ENCODE results near the gene NKIRAS1. TPM values are rescaled to one million over a fixed set of nuclear protein-coding genes. Genes with fewer than 3 reads are reported as not detected.

Gene NKIRAS1
- total and polyA plus RNA-seq, 2 of the 8 experiments (the other 6 are each of a cell fraction or from before 2014, with no cell fraction given): 3.4 to 7.0 TPM

DNA sequence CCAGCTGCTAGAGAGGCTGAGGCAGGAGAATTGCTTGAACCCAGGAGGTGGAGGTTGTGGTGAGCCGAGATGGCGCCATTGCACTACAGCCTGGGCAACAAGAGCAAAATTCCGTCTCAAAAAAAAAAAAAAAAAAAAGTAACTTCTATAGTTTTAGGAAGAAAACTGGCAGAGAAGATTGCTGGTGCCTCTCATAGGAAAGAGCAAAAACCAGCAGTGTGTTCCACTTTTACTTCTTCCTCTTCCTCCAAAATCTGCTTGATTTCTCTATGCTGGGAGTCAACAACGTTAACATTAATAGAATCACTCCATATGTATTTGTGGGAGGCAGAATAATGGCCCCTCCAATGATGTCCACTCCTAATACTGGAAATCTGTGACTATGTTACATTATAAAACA is 15.8 kb upstream of the NKIRAS1 start:
- H3K4me1 ChIP-seq (replicated peaks in 1 of 4; ENCODE audit: control insufficient read depth in 3 of 4, insufficient read depth in 4 of 4, low read length in 3 of 4): no peaks in the 10 kb centered on the region
- no peaks in the 10 kb centered on the region; the same call in 1 of the 2 replicates for H3K23me2 ChIP-seq (ENCODE audit: low read depth, low read length)
- no peak overlapping the region for H2BK20ac ChIP-seq (ENCODE audit: low read length)
- no peak overlapping the region for H2BK15ac ChIP-seq (ENCODE audit: low read length)
- no peak overlapping the region for H2BK12ac ChIP-seq (ENCODE audit: low read depth, low read length)
- no peak overlapping the region for H4K91ac ChIP-seq (replicated peaks; ENCODE audit: insufficient read length, low read length)
- H4K8ac ChIP-seq (ENCODE audit: extremely low read depth, insufficient read depth, low read length): no peak overlapping the region
- no peak overlapping the region for H2BK5ac ChIP-seq (ENCODE audit: low read depth, low read length)
- no peaks in the 10 kb centered on the region for H3K36me3 ChIP-seq (ENCODE audit: control insufficient read depth in 2 of 4, insufficient read depth in 4 of 4, low read length in 3 of 4)
- H3K4me3 ChIP-seq (ENCODE audit: extremely low read depth in 1 of 4, insufficient read depth in 2 of 4, low read depth in 3 of 4, low read length in 4 of 4): no peak overlapping the region
- H3K23ac ChIP-seq (ENCODE audit: insufficient read length): no peak overlapping the region
- POLR2A ChIA-PET (ENCODE audit: partially characterized antibody): interaction anchor here (0.6 to 19.1 kb wide), 4 partner anchors 12 to 51 kb away, joined by 4 to 363 read pairs (median 6); partner anchors contain the start of genes NKIRAS1 and RPL15
- no peak overlapping the region for H2BK120ac ChIP-seq (replicated peaks; ENCODE audit: low read depth, low read length)
- H4K5ac ChIP-seq (ENCODE audit: insufficient read length, low read depth, low read length): no peak overlapping the region
- DNase-seq (ENCODE audit: low read depth in 1 of 2, low spot score in 2 of 2) (no peak), FAIRE-seq (no peak)
- CTCF ChIA-PET (ENCODE audit: partially characterized antibody): no interaction called here
- no peak overlapping the region for H3K56ac ChIP-seq (replicated peaks; ENCODE audit: insufficient read length, low read depth, low read length)
- H2AK5ac ChIP-seq (ENCODE audit: low read depth, low read length): no peak overlapping the region
- no peak overlapping the region for H2AFZ ChIP-seq (ENCODE audit: low read length)
- H3K27ac ChIP-seq (ENCODE audit: low read depth, low read length): no peak overlapping the region
- H3K79me2 ChIP-seq (ENCODE audit: control insufficient read depth in 1 of 2, insufficient read depth in 2 of 2, low read length in 2 of 2): no peaks in the 10 kb centered on the region
- H4K20me1 ChIP-seq (replicated peaks in 1 of 2; ENCODE audit: control insufficient read depth in 1 of 2, insufficient read depth in 2 of 2, low read length in 2 of 2): no peaks in the 10 kb centered on the region
- H3K18ac ChIP-seq (ENCODE audit: extremely low read depth, low read length): no peak overlapping the region
- H3K27me3 ChIP-seq (replicated peaks in 1 of 4; ENCODE audit: control insufficient read depth in 3 of 4, extremely low read depth in 1 of 4, insufficient read depth in 3 of 4, low read length in 3 of 4): no peaks in the 10 kb centered on the region
- H3K4ac ChIP-seq (replicated peaks; ENCODE audit: insufficient read length, low read depth, low read length): no peak overlapping the region
- H3K9me3 ChIP-seq (ENCODE audit: insufficient read depth in 2 of 2, low read depth in 1 of 2, low read length in 1 of 2): no peaks in the 10 kb centered on the region
- no peaks in the 10 kb centered on the region for H3K79me1 ChIP-seq (ENCODE audit: low read depth, low read length)
- no peak overlapping the region for H3K14ac ChIP-seq (ENCODE audit: insufficient read length)
- 84% methylated on average over 4 of the region's 4 CpGs; no CpG with 5 or more reads in 1 of the 2 experiments for WGBS, 2 experiments (ENCODE audit: extremely low coverage in 1 of 2, insufficient coverage in 1 of 2, insufficient read length in 1 of 2, insufficient replicate concordance in 2 of 2, low coverage in 1 of 2, low lambda C conversion rate in 2 of 2, missing lambda C conversion rate in 1 of 2)
- no peak overlapping the region for H3K9ac ChIP-seq (replicated peaks in 1 of 4; ENCODE audit: extremely low read depth in 1 of 4, low read depth in 3 of 4, low read length in 3 of 4)
- no peak overlapping the region for H3K4me2 ChIP-seq (ENCODE audit: insufficient read depth in 1 of 2, low read depth in 2 of 2, low read length in 2 of 2)
- TF ChIP-seq PHF8 (conservative IDR thresholded peaks at IDR 0.05; ENCODE audit: low read depth, low read length) (no peak), TAF1 (IDR thresholded peaks at IDR 0.05; ENCODE audit: low read depth, low read length) (no peak), SP1 (IDR thresholded peaks at IDR 0.05; ENCODE audit: low read depth, low read length) (no peak), CHD1 (IDR thresholded peaks at IDR 0.05; ENCODE audit: low read depth, low read length) (no peak), ZNF274 (IDR thresholded peaks at IDR 0.05; ENCODE audit: borderline replicate concordance, extremely low read depth, low read length) (no peak), CBX5 (IDR thresholded peaks at IDR 0.05; ENCODE audit: low read depth, low read length) (no peak), CHD2 (IDR thresholded peaks at IDR 0.05; ENCODE audit: low read length) (no peak), BRCA1 (IDR thresholded peaks at IDR 0.05; ENCODE audit: low read depth, low read length) (no peak)
- TF ChIP-seq, protein P1, sequence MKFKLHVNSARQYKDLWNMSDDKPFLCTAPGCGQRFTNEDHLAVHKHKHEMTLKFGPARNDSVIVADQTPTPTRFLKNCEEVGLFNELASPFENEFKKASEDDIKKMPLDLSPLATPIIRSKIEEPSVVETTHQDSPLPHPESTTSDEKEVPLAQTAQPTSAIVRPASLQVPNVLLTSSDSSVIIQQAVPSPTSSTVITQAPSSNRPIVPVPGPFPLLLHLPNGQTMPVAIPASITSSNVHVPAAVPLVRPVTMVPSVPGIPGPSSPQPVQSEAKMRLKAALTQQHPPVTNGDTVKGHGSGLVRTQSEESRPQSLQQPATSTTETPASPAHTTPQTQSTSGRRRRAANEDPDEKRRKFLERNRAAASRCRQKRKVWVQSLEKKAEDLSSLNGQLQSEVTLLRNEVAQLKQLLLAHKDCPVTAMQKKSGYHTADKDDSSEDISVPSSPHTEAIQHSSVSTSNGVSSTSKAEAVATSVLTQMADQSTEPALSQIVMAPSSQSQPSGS (IDR thresholded peaks at IDR 0.05; ENCODE audit: low read length): no peak

Data from H1 (cell line).